Endothelial cell of umbilical vein (primary cell): ENCODE measurements around the gene TENM4. TPM values are rescaled to one million over a fixed set of nuclear protein-coding genes. Genes with fewer than 3 reads are reported as not detected.

Experiments
- BruUV-seq: library from RNA; stranded (reverse); fragments of 400-500 nt; replicated peaks from 2 replicates; lab custom pipeline; 2021; lab: Mats Ljungman, UMichigan
- CTCF ChIA-PET: fragments of 300-600, 350-600 bp; sonication (Branson Sonifier 250); formaldehyde crosslinking; loops from one replicate; lab custom pipeline; 2021; ENCODE audit warnings: antibody characterized with exemption, inconsistent platforms; lab: Charles Lee
- POLR2A ChIA-PET: fragments of 300-600, 350-600 bp; sonication (Branson Sonifier 250); formaldehyde crosslinking; loops from one replicate; lab custom pipeline; 2021; ENCODE audit warnings: antibody characterized with exemption, inconsistent platforms; lab: Charles Lee
- DNase-seq: peaks from one replicate; pipeline ENCODE4 v3.0.0-alpha.2; 2011; ENCODE audit warnings: low read depth, low spot score
- FAIRE-seq: peaks from 2 replicates; lab custom pipeline; 2011; peaks lifted over from hg19 to GRCh38; lab: Jason Lieb, UNC
- H2AFZ ChIP-seq: 2 replicates; pipeline ENCODE4 v1.6.0; 2012; ENCODE audit warnings: low read depth, low read length, control low read depth, inconsistent platforms
- H3K27ac ChIP-seq: 2 replicates; pipeline ENCODE4 v1.5.1; 2011; ENCODE audit warnings: low read depth, mild to moderate bottlenecking, control low read depth, low read length, moderate library complexity; ENCODE audit not compliant: insufficient read depth
- H3K27me3 ChIP-seq, 2 experiments: 2 replicates each; pipeline versions ENCODE4 v1.6.0 to v1.6.1; 2011; ENCODE audit warnings: low read length in 2 of 2, mixed read lengths in 1 of 2; ENCODE audit not compliant: control insufficient read depth in 2 of 2, insufficient read depth in 2 of 2
- H3K36me3 ChIP-seq, 2 experiments: 2 replicates in 1 of 2; 3 replicates in 1 of 2; pipeline ENCODE4 v1.5.1; 2011; ENCODE audit warnings: low read length in 2 of 2, mild to moderate bottlenecking in 1 of 2, moderate library complexity in 1 of 2; ENCODE audit not compliant: control insufficient read depth in 2 of 2, insufficient read depth in 2 of 2; ENCODE audit errors: extremely low read depth in 1 of 2
- H3K4me1 ChIP-seq: 3 replicates; pipeline ENCODE4 v1.5.1; 2011; ENCODE audit warnings: mild to moderate bottlenecking, low read length; ENCODE audit not compliant: control insufficient read depth, insufficient read depth; ENCODE audit errors: extremely low read depth
- H3K4me2 ChIP-seq: 2 replicates; pipeline ENCODE4 v1.6.1; 2011; ENCODE audit warnings: low read length, control low read depth, mixed read lengths; ENCODE audit not compliant: insufficient read depth
- H3K4me3 ChIP-seq, 3 experiments: fragments of 200-600 bp in 1 of 3; sonication (generic), shearing (Covaris generic) in 1 of 3; replicated peaks in 1 of 3; 2 replicates each; pipeline ENCODE4 v1.5.1; 2011 to 2016; ENCODE audit warnings: control low read depth in 3 of 3, low read length in 3 of 3, mild to moderate bottlenecking in 2 of 3, inconsistent platforms in 1 of 3, low read depth in 1 of 3, moderate library complexity in 1 of 3; ENCODE audit not compliant: insufficient read depth in 1 of 3
- H3K79me2 ChIP-seq: 2 replicates; pipeline ENCODE4 v1.6.0; 2012; ENCODE audit warnings: low read length, inconsistent platforms; ENCODE audit not compliant: control insufficient read depth, insufficient read depth
- H3K9ac ChIP-seq: replicated peaks from 2 replicates; pipeline ENCODE3; 2011; ENCODE audit warnings: low read length, control low read depth; ENCODE audit not compliant: insufficient read depth; ENCODE audit errors: extremely low read depth
- H3K9me1 ChIP-seq: replicated peaks from 3 replicates; pipeline ENCODE4 v1.6.0; 2011; ENCODE audit warnings: mild to moderate bottlenecking, low read length; ENCODE audit not compliant: control insufficient read depth, insufficient read depth; ENCODE audit errors: extremely low read depth
- H3K9me3 ChIP-seq: replicated peaks from 2 replicates; pipeline ENCODE4 v1.5.1; 2012; ENCODE audit warnings: low read length, inconsistent platforms; ENCODE audit not compliant: control insufficient read depth, insufficient read depth
- H4K20me1 ChIP-seq: replicated peaks from 2 replicates; pipeline ENCODE3; 2011; ENCODE audit warnings: mild to moderate bottlenecking, low read length; ENCODE audit not compliant: control insufficient read depth, insufficient read depth; ENCODE audit errors: extremely low read depth
- EZH2 ChIP-seq: IDR thresholded peaks from 2 replicates; pipeline ENCODE4 v1.6.1; 2012; ENCODE audit warnings: borderline replicate concordance, low read depth, mild to moderate bottlenecking, moderate library complexity, low read length, inconsistent platforms; ENCODE audit not compliant: severe bottlenecking
- FOS ChIP-seq: IDR thresholded peaks from 2 replicates; pipeline ENCODE4 v1.6.1; 2011; ENCODE audit warnings: mild to moderate bottlenecking, low read length, moderate library complexity, borderline replicate concordance; ENCODE audit not compliant: insufficient read depth
- GATA2 ChIP-seq: IDR thresholded peaks from 2 replicates; pipeline ENCODE4 v1.7.0; 2011; ENCODE audit warnings: low read depth, mild to moderate bottlenecking, moderate library complexity, mixed read lengths, low read length; ENCODE audit not compliant: insufficient read length, insufficient read depth
- JUN ChIP-seq: IDR thresholded peaks from 2 replicates; pipeline ENCODE4 v1.6.1; 2011; ENCODE audit warnings: borderline replicate concordance, low read depth; ENCODE audit not compliant: insufficient read length, insufficient read depth
- MYC ChIP-seq: IDR thresholded peaks from one replicate; pipeline ENCODE4 v1.6.1; 2011; ENCODE audit warnings: mild to moderate bottlenecking, low read depth, low read length
- POLR2A ChIP-seq: IDR thresholded peaks from 2 replicates; pipeline ENCODE4 v1.6.1; 2012; ENCODE audit warnings: low read depth, mild to moderate bottlenecking, control low read depth, low read length
- POLR2AphosphoS5 ChIP-seq: IDR thresholded peaks from 2 replicates; pipeline ENCODE4 v1.6.1; 2012; ENCODE audit warnings: low read depth, mild to moderate bottlenecking, control low read depth, low read length, moderate library complexity; ENCODE audit not compliant: insufficient read depth
- dilution Hi-C: fragments of 300-500 bp; cut with MboI; formaldehyde crosslinking; loops from one replicate; pipeline ENCODE4 v1.15.0; 2019; ENCODE audit warnings: low sequenced_read_pairs; ENCODE audit not compliant: extremely low pct_ligation_motif_present
- intact Hi-C: fragments of 100-400 bp; cut with micrococcal nuclease; formaldehyde crosslinking; loops from one replicate; pipeline ENCODE4 v1.10.0; 2022
- polyA plus RNA-seq, 4 experiments: library from polyadenylated mRNA; depleted of rRNA in 3 of 4; stranded (reverse) in 3 of 4; unstranded in 1 of 4; fragments of >200 nt; gene quantifications; 2 replicates each; pipeline versions ENCODE4 v1.2.1 to v1.2.3, GENCODE V29; 2011 to 2012; ENCODE audit warnings: missing spikeins in 1 of 4
- total RNA-seq: library from RNA; stranded (reverse); gene quantifications from 2 replicates; pipeline ENCODE4 v1.2.3, GENCODE V29; 2021
- TF ChIP-seq, protein P1 (sequence below), 2 donors: IDR thresholded peaks; 1 replicate in 1 of 2; 2 replicates in 1 of 2; pipeline ENCODE4 v1.5.1; 2011; ENCODE audit warnings: low read length in 2 of 2, mild to moderate bottlenecking in 2 of 2, moderate library complexity in 2 of 2, control low read depth in 1 of 2, inconsistent platforms in 1 of 2, low read depth in 1 of 2; ENCODE audit not compliant: insufficient read depth in 1 of 2; ENCODE audit errors: extremely low read depth in 1 of 2
- TF ChIP-seq, protein P2 (sequence below): IDR thresholded peaks from 2 replicates; pipeline ENCODE4 v1.6.1; 2011; ENCODE audit not compliant: insufficient read depth, insufficient read length

Gene TENM4
- total and polyA plus RNA-seq, 2 donors (not counting 3 experiments of a cell fraction or from before 2014, with no cell fraction given): 0.06 to 0.27 TPM

DNA sequence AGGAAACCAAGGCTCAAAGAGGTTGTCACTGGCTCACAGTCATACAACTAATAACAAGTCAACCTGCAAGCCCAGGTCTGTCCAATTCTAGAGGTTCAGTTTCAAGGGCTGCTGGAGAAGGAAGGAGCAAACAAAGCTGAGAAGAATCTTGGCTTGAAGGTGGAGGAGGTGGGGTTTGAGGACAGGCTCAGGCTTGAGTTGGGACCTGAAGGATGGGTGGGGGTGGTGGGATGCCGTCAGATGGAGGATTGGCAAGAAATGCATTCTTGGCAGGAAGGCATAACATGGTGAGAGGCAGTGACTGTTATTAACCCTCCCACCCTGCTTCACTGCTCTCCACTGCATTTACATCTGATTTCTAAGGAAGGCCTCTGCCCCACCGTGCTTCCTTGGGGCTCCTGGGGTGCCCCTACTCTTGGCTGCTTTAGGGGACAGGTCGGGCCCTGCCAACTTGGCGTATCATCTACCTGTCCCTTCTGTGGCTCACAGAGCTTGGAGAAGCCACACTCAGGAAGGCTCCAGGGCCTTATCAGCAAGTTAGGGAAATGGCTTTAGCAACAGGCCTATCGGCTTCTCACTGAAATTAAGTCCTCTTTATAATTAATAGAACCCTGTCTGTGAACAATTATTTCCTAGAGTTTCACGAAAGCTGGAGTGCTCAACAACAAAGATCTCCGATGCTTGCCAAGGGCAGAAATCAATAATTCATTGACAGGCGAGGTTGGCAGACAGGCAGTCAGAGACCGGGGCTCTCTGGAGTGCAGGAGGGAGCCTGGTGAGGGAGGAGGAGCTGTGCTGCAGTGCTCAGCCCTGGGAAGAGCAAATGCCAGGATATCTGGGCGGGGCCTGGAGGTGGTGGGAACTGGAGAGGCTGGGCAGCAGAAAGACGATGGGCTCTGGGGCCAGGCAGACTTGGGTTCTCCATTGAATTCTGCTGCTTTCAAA lies 781.2 kb downstream of the TENM4 start:
- H3K27ac ChIP-seq: no peak overlapping the region
- H3K9me1 ChIP-seq: no peaks in the 10 kb centered on the region
- no peak overlapping the region for H2AFZ ChIP-seq
- DNase-seq (no peak), FAIRE-seq (no peak)
- H3K9me3 ChIP-seq: no peaks in the 10 kb centered on the region
- H4K20me1 ChIP-seq: no peaks in the 10 kb centered on the region
- H3K79me2 ChIP-seq: no peaks in the 10 kb centered on the region
- dilution Hi-C loops: no loop called here
- POLR2A ChIA-PET: no interaction called here
- H3K4me1 ChIP-seq: no peaks in the 10 kb centered on the region
- BruUV-seq: no TSS peak
- no peaks in the 10 kb centered on the region for H3K36me3 ChIP-seq
- H3K27me3 ChIP-seq: no peaks in the 10 kb centered on the region
- no peak overlapping the region for H3K9ac ChIP-seq
- H3K4me3 ChIP-seq: no peak overlapping the region
- CTCF ChIA-PET: interaction anchor here (2.1 kb wide), 1 partner anchor 14 kb away, joined by 10 read pairs; no protein-coding TSS in a partner anchor
- TF ChIP-seq POLR2AphosphoS5 (no peak), POLR2A (no peak), EZH2 (no peak), FOS (no peak), GATA2 (no peak), JUN (no peak), MYC (no peak)
- TF ChIP-seq, protein P1, sequence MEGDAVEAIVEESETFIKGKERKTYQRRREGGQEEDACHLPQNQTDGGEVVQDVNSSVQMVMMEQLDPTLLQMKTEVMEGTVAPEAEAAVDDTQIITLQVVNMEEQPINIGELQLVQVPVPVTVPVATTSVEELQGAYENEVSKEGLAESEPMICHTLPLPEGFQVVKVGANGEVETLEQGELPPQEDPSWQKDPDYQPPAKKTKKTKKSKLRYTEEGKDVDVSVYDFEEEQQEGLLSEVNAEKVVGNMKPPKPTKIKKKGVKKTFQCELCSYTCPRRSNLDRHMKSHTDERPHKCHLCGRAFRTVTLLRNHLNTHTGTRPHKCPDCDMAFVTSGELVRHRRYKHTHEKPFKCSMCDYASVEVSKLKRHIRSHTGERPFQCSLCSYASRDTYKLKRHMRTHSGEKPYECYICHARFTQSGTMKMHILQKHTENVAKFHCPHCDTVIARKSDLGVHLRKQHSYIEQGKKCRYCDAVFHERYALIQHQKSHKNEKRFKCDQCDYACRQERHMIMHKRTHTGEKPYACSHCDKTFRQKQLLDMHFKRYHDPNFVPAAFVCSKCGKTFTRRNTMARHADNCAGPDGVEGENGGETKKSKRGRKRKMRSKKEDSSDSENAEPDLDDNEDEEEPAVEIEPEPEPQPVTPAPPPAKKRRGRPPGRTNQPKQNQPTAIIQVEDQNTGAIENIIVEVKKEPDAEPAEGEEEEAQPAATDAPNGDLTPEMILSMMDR (IDR thresholded peaks at IDR 0.05; ENCODE audit: extremely low read depth in 1 of 2, insufficient read depth in 1 of 2, low read depth in 1 of 2, low read length in 2 of 2): no peak
- TF ChIP-seq, protein P2, sequence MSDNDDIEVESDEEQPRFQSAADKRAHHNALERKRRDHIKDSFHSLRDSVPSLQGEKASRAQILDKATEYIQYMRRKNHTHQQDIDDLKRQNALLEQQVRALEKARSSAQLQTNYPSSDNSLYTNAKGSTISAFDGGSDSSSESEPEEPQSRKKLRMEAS: no peak
- H3K4me2 ChIP-seq: no peak overlapping the region
- intact Hi-C loops: no loop called here
